Stimulated activated CD4-positive, alpha-beta T cell treated with anti-CD3 and anti-CD28 coated beads, Interleukin-12 subunit alpha, Interleukin-12 subunit beta, amount 100 ng/mL, for 48 hours (primary cell): ENCODE results near the gene SERPINB6.
"Not testable (repeated sequence)": the region's sequence is repeated elsewhere in the genome, so short reads cannot be mapped to it uniquely, and the experiment has no call there.

Source experiments
- DNase-seq, 3 donors: peaks; one replicate each; pipeline ENCODE4 v3.0.0-alpha.2; 2020; ENCODE audit warnings: low read depth in 2 of 3, low spot score in 1 of 3

The SERPINB6 gene

DNA sequence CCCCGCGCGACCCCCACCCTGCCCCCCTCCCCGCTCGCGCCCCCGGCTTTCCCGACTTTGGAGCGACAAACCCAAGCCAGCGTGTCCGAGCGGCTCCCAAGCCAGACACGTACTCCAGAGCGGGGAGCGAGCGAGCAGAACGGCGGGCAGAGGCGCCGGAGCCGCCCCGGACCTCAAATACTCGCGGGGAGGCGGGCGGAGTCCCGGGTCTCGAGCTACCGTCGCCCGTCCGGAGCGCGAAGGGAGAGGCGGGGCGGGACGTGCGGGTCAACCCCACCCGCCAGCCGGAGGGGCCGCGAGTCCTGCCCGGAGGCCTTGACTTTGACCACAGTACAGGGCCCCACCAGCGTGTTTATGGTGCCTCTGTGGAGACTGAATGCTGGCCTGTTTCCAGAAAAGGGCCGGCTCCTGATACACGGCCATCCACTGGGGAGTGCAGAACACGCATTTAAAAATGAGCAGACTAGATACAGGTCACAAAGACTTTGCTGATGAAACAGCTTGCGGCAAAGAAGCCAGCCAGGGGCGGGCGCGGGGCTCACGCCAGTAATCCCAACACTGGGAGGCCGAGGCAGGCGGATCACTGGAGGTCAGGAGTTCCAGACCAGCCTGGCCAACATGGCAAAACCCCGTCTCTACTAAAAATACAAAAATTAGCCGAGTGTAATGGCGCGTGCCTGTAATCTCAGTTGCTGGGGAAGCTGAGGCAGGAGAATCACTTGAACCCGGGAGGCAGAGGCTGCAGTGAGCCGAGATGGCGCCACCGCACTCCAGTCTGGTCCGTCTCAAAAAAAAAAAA lies at the start of gene SERPINB6:
SERPINB6 (minus strand) TSS at position 148 of the 799 bp plus-strand sequence. CDS start 12,235 bp downstream, outside the sequence.
- DNase-seq = no peak

- DNase-seq = no peak
Measured at GRCh38 chr6:3019749-3020320, 48.5 kb upstream of the SERPINB6 start.

- DNase-seq = no peak
Measured at GRCh38 chr6:3019065-3019464, 47.7 kb upstream of the SERPINB6 start.

- no peak for DNase-seq
Measured at GRCh38 chr6:3017304-3017703, 45.9 kb upstream of the SERPINB6 start.

DNA sequence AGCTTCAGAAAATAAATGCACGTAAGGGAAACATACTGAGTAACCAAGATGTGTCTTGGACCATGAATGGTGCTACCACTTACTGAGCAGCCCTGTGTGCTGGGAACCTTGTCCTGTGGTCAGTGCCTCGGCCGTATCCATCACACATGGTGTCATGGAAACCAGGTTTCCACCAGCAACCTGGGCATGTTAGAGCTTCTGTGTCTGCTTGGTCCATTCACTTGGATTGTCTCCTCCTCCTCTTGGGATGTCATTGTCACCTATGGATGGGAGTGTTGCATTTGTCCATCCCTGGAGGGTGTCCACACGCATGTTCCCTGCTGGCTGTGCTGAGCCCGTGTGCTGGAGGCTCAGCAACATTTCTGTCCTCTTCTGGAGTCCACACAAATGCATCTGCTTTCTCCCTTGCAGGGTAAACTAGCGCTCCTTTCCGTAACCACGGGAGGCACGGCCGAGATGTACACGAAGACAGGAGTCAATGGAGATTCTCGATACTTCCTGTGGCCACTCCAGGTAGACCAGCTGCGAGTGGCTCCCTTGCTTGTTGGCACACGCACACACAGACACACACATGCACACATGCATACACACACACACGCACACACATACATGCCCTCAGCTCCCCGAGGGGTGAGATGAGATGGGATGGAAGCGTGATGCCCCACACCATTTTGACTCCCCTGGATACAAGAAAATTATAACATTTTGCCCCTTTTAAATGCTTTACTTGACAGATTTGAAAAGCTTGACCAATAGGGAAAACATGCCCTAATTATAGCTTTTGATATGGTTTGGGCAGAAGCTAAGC lies 45.3 kb upstream of the SERPINB6 start:
- DNase-seq = no peak

- no peak for DNase-seq
Measured at GRCh38 chr6:3015144-3015543, 43.8 kb upstream of the SERPINB6 start.

- DNase-seq = no peak
Measured at GRCh38 chr6:3014675-3015066, 43.3 kb upstream of the SERPINB6 start.

GRCh38 chr6:3013901-3014674 lies 42.7 kb upstream of the SERPINB6 start:
- DNase-seq = no peak

GRCh38 chr6:3013486-3013885 lies 42.1 kb upstream of the SERPINB6 start:
- DNase-seq = no peak

DNA sequence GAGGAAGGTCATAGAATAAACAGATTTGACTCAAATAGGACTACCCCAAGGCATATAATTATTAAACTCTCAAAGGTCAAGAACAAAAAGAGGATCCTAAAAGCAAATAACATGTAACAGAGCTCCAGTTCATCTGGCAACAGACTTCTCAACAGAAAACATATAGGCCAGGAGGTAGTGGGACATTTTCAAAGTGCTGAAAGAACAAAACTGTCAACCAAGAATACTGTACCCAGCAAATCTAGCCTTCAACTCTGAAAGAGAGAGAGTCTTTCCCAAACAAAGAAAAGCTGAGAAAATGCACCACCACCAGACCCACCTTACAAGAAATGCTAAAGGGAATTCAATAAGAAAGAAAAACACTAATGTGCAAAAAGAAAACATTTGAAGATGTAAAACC lies 40.2 kb upstream of the SERPINB6 start:
- DNase-seq = no peak

DNA sequence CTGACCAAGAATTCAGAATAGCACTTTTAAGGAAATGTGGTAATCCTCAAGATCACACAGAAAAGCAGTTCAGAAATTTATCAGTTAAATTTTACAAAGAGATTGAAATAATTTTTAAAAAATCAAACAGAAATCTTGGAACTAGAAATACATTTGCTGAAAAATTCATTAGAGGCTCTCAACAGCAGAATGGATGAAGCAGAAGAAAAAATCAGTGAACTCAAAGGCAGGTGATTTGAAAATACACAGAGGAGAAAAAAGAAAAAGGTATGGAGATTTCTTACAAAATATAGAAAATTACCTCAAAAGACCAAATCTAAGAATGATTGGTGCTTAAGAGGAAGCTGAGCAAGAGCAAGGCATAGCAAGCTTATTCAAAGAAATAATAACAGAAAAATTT lies 39.8 kb upstream of the SERPINB6 start:
- DNase-seq = no peak

DNA sequence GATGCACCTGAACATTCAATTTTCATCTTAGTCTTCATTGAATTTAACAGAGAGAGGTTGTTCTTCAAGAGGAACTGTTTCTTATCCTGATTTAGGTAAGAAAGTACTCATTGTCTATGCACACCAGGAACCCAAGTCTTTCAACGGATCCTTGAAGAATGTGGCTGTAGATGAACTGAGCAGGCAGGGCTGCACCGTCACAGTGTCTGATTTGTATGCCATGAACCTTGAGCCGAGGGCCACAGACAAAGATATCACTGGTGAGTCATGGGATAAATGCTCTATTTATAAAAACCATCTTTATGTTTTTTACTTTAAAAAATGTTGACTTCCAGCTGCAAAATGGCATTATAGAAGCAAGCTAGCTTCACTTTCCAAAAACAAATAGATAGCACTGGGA lies 38.6 kb upstream of the SERPINB6 start:
- no peak for DNase-seq

GRCh38 chr6:3008712-3009265 lies 37.4 kb upstream of the SERPINB6 start:
- not testable (repeated sequence) for DNase-seq

- DNase-seq = no peak
Measured at GRCh38 chr6:3007571-3007970, 36.2 kb upstream of the SERPINB6 start.

- DNase-seq = no peak
Measured at GRCh38 chr6:3006476-3006875, 35.1 kb upstream of the SERPINB6 start.

DNA sequence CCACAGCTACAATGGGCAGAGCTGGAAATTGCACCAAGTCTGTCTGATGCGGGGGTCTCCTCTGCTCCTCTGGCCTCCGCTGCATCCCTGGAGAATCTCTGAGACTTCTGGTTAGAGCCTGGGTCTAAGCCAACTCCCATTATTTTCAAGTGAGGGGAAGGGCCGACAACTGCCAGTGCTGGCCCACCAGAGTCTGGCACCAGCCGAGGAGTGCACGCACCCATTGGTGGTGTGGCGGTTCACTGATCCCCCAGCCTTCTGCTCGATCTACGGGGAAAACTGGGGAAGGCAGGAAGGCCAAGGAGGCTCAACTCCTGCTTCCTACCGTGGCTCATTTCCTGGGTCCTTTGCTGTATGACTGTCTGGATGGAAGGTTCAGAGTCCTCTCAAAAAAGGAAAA lies 34.5 kb upstream of the SERPINB6 start:
- DNase-seq = no peak

DNA sequence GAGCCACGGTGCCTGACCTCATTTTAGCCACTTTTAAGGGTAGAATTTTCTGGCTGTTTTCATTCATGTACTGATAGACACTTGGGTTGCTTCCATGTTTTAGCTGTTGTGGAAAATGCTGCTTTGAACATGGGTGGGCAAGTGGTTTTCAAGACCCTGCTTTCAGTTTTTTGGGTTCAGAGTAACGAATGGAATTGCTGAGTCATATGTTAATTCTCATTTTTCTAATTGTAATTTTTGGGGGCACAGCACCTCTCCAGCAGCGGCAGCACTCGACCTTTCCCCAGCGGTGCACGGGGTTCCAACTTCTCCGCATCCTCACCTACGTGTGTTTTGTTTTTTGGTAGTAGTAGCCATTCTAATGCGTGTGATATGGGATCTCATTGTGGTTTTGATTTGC lies 33.7 kb upstream of the SERPINB6 start:
- DNase-seq = no peak

DNA sequence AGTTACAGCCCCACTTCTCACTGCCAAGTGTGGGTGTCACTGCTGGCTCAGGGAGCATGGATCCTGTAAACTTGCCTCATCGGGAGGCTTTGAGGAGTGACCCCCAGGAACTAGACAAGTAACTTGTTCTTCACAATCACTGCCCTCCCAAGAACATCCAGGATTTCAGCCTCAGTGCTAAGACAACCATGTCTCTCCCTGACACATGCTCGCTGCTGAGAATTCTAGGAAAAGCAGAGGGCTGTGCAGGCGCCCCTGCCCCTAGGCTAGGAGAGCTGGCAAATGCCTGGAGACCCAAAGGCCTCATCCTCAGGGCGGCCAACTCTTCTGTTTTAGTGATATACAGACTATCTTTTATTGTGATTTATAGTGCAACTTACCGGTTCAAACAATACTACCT lies 31.9 kb upstream of the SERPINB6 start:
- not testable (repeated sequence) for DNase-seq

DNA sequence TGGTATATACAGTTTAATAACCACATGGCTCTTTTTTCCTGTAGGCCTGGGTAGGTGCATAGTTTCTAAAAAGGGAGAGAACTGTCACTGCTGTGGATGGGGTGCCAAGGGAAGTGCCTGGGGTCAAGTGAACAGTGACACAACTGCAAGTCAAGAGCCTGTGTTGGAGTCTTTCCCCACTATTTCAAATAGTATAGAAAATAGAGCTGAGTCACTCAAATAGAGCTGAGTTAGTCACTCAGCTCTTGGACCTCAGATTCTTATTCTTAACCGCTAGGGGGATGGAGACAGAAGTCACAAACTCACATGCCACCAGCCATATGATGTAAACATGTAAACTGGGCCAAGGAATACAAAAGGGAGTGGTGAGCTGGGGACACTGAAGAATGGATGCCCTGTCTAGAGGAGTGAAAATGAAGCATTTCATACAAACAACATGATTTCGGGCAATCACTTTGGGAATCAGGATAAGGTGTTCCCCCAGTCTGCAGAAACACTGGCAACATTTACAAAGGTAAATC lies 30.5 kb upstream of the SERPINB6 start:
- no peak for DNase-seq

- DNase-seq = no peak
Measured at GRCh38 chr6:3001146-3001772, 29.9 kb upstream of the SERPINB6 start.
